Uterus (tissue), 4 donors: ENCODE measurements around the gene NUPR1. TPM values are rescaled to one million over a fixed set of nuclear protein-coding genes. Genes with fewer than 3 reads are reported as not detected.

Experiments
- DNase-seq, 2 donors: peaks; one replicate each; pipeline ENCODE4 v3.0.0-alpha.2; 2019 to 2020
- H3K27ac ChIP-seq, 2 donors: fragments of 200-600 bp; sonication (generic); 1 replicate in 1 of 2; 2 replicates in 1 of 2; pipeline ENCODE4 v1.5.1; 2016 to 2018
- H3K27me3 ChIP-seq, 2 donors: fragments of 200-600 bp; sonication (generic); one replicate each; pipeline ENCODE4 v1.5.1; 2018 to 2019; ENCODE audit warnings: control low read depth in 1 of 2
- H3K36me3 ChIP-seq, 2 donors: fragments of 200-600 bp; sonication (generic); one replicate each; pipeline ENCODE4 v1.5.1; 2019; ENCODE audit warnings: control low read depth in 1 of 2
- H3K4me1 ChIP-seq, 2 donors: fragments of 200-600 bp; sonication (generic); one replicate each; pipeline ENCODE4 v1.5.1; 2018 to 2019; ENCODE audit warnings: control low read depth in 1 of 2
- H3K4me3 ChIP-seq, 2 donors: fragments of 200-600 bp; sonication (generic); 1 replicate in 1 of 2; 2 replicates in 1 of 2; pipeline ENCODE4 v1.5.1; 2018 to 2019; ENCODE audit warnings: mild to moderate bottlenecking in 1 of 2
- H3K9me3 ChIP-seq, 2 donors: fragments of 200-600 bp; sonication (generic); one replicate each; pipeline ENCODE4 v1.5.1; 2019; ENCODE audit warnings: control low read depth in 1 of 2
- POLR2A ChIP-seq, 2 donors: fragments of 450-650 bp; IDR thresholded peaks; one replicate each; pipeline ENCODE4 v1.6.1; 2016; ENCODE audit warnings: antibody characterized with exemption in 2 of 2, mild to moderate bottlenecking in 1 of 2, moderate library complexity in 1 of 2
- intact Hi-C: fragments of 100-400 bp; cut with DNase I; formaldehyde crosslinking; loops from one replicate; pipeline ENCODE4 v1.15.1; 2023; ENCODE audit warnings: low total_unique reads
- total RNA-seq, 4 donors: library from RNA; depleted of rRNA in 3 of 4; stranded (reverse); fragments of >200 nt in 3 of 4; gene quantifications; one replicate each; pipeline versions ENCODE4 v1.1.0 to v1.2.4, GENCODE V29; 2014 to 2023
- TF ChIP-seq, protein P1 (sequence below), 4 experiments: fragments of 200-600 bp in 2 of 4; fragments of 450-650 bp in 2 of 4; sonication (generic) in 2 of 4; IDR thresholded peaks; one replicate each; pipeline ENCODE4 v1.5.1; 2016 to 2019; ENCODE audit warnings: antibody characterized with exemption in 4 of 4, mild to moderate bottlenecking in 2 of 4, moderate library complexity in 1 of 4
- donor health status: DM: yes; HTN: yes; CAD: no.

Gene NUPR1
- total RNA-seq, 4 donors from 2014 or later, result 7.3 to 81.1 (median 18.4) TPM

DNA sequence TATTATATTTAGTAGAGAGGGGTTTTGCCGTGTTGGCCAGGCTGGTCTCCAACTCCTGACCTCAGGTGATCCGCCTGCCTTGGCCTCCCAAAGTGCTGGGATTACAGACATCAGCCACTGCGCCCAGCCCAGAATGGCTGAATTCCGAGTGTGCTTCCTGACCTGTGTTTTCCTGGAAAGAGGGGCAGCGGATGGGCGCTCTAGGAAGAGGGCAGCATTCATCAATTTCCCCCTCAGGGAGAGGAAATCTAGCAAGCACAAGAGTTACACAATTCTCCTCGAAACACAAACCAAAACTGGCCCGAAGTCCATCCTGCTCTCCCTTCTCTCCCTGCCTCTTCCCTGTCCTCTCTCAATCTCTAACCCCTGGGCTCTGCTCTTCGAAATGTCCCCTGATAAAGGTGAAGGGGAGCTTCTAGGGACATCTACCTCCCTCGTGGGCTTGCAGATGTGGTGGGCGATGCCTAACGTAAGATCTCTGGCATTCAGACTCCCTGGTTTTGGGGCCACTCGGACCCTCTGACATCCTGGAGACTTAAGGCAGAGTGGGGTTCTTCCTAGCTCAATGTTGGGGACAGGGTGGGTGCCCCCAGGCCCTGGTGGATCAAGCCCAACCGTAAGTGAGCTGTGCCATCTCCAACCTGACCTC is 33.2 kb downstream of the NUPR1 start:
- H3K9me3 ChIP-seq, result no peaks in the 10 kb centered on the region
- no peak for DNase-seq
- no peak for TF ChIP-seq POLR2A (IDR thresholded peaks at IDR 0.05)
- TF ChIP-seq, protein P1, sequence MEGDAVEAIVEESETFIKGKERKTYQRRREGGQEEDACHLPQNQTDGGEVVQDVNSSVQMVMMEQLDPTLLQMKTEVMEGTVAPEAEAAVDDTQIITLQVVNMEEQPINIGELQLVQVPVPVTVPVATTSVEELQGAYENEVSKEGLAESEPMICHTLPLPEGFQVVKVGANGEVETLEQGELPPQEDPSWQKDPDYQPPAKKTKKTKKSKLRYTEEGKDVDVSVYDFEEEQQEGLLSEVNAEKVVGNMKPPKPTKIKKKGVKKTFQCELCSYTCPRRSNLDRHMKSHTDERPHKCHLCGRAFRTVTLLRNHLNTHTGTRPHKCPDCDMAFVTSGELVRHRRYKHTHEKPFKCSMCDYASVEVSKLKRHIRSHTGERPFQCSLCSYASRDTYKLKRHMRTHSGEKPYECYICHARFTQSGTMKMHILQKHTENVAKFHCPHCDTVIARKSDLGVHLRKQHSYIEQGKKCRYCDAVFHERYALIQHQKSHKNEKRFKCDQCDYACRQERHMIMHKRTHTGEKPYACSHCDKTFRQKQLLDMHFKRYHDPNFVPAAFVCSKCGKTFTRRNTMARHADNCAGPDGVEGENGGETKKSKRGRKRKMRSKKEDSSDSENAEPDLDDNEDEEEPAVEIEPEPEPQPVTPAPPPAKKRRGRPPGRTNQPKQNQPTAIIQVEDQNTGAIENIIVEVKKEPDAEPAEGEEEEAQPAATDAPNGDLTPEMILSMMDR (IDR thresholded peaks at IDR 0.05), result no peak
- H3K27me3 ChIP-seq, result no peaks in the 10 kb centered on the region
- no peak overlapping the region for H3K4me3 ChIP-seq
- H3K27ac ChIP-seq, result no peak overlapping the region
- intact Hi-C loops, result no loop called here
- no peaks in the 10 kb centered on the region for H3K36me3 ChIP-seq
- H3K4me1 ChIP-seq, result no peaks in the 10 kb centered on the region

DNA sequence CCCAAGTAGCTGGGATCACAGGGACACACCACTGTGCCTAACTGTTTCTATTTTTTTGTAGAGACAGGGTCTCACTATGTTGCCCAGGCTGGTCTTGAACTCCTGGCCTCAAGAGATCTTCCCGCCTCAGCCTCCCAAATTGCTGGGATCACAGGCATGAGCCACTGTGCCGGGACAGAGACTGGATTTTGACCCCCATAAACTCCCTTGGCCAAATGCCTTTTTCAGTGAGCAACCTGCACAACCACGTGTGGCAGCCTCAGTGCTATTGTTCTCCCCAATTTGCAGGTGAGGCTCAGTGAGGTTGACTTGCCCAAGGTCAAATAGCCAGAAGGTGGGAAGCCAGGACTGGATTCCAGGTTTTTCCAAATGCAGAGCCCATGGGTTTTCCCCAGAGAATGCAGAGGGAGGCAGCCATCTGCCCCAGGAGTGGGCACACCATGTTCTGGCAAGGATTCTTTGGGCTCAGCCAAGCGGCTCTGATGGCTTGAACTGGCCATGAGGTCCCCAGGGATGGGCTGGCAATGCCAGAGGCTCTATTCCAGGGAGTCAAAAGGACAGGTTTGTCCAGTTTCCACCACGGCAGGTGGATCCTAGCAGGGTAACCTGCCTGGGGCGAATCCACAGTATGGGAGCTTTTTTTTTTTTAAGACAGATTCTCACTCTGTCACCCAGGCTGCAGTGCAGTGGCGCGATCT is 33.9 kb downstream of the NUPR1 start:
- no peak for DNase-seq
- Histone ChIP-seq H3K27me3 (no peaks in the 10 kb centered on the region), H3K27ac (no peak overlapping the region), H3K4me1 (no peaks in the 10 kb centered on the region), H3K4me3 (no peak overlapping the region), H3K36me3 (no peaks in the 10 kb centered on the region), H3K9me3 (no peaks in the 10 kb centered on the region)
- intact Hi-C loops, result no loop called here
- TF ChIP-seq, protein P1 (IDR thresholded peaks at IDR 0.05), result no peak
- no peak for TF ChIP-seq POLR2A (IDR thresholded peaks at IDR 0.05)

DNA sequence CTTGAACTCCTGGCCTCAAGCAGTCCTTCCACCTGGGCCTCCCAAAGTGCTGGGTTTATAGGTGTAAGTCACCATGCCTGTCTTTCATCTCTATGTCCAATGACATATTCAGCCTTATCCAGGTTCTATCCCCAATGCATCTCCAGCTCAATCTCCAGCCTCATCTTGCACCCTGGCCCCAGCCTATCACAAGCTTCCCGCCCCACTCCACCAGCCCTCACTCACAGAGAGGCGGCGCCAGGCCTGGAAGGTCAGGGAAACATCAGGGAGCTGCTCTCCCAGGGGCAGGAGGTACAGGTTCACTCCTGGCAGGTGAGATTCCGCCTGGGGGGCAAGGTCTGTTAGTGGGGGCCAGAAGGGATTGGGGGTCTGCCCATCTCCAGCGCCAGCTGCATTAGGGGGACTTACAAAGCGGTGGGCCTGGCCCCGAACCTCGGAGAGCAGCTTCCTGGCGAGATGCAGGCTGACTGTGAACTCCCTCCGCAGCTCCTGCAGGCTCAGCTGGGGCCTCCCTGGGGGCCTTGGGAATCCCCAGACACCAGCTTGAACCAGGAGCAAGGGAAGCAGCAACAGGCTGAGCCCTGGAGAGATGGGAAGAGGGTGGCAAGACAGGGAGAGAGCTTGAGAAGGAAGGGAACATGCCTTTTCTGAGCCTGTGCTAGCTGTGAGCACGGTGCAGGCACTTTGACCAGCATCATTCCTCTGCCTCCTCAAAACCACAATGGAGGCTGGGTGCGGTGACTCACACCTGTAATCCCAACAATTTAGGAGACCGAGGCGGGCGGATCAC is 35.1 kb downstream of the NUPR1 start:
- no peaks in the 10 kb centered on the region for H3K9me3 ChIP-seq
- DNase-seq, result no peak
- H3K36me3 ChIP-seq, result no peaks in the 10 kb centered on the region
- intact Hi-C loops, result no loop called here
- H3K4me3 ChIP-seq, result no peak overlapping the region
- TF ChIP-seq POLR2A (IDR thresholded peaks at IDR 0.05), result no peak
- TF ChIP-seq, protein P1 (IDR thresholded peaks at IDR 0.05), result no peak
- no peaks in the 10 kb centered on the region for H3K27me3 ChIP-seq
- no peaks in the 10 kb centered on the region for H3K4me1 ChIP-seq
- H3K27ac ChIP-seq, result no peak overlapping the region

DNA sequence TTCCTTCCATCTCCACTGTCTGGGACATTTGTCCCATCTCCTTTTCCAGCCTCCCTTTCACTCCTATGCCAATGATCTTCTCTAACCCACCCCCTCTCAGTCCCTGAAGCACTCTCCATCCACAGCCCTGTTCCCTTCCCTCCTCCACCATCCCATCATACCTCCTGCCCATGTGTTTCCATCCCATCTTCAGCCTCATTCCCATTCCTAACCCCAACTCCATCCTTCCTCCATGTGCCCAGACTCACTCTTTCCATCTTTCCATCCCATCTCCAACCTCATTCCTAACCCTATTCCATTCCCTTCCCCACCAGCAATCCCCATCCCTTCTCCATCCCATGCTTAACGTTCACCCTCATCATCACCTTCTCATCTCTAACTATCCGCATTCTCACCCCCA is 36.5 kb downstream of the NUPR1 start:
- no peak for TF ChIP-seq POLR2A (IDR thresholded peaks at IDR 0.05)
- TF ChIP-seq, protein P1 (IDR thresholded peaks at IDR 0.05), result no peak
- Histone ChIP-seq H3K27ac (no peak overlapping the region), H3K9me3 (no peaks in the 10 kb centered on the region), H3K4me3 (no peak overlapping the region), H3K4me1 (no peaks in the 10 kb centered on the region), H3K36me3 (no peaks in the 10 kb centered on the region), H3K27me3 (no peaks in the 10 kb centered on the region)
- intact Hi-C loops, result no loop called here
- no peak for DNase-seq
